H54 (cell line): ENCODE data around the gene ZNF398.

Source experiments
- DNase-seq: peaks from one replicate; pipeline ENCODE4 v3.0.0; 2011; ENCODE audit warnings: low spot score, mixed read lengths; ENCODE audit not compliant: insufficient read length
- FAIRE-seq: peaks from 3 replicates; lab custom pipeline; 2011; peaks lifted over from hg19 to GRCh38; lab: Jason Lieb, UNC
- POLR2A ChIP-seq: IDR thresholded peaks from 2 replicates; pipeline ENCODE4 v1.6.1; 2011; ENCODE audit warnings: low read depth, mild to moderate bottlenecking, low read length

ZNF398 gene

GRCh38 chr7:149166630-149167352, 19.5 kb downstream of the ZNF398 start:
- FAIRE-seq (no peak), DNase-seq (no peak)
- no peak for TF ChIP-seq POLR2A

GRCh38 chr7:149171892-149172533, 24.8 kb downstream of the ZNF398 start:
- no peak for TF ChIP-seq POLR2A
- no peak for DNase-seq
- no peak for FAIRE-seq

GRCh38 chr7:149172534-149172920, 25.3 kb downstream of the ZNF398 start:
- DNase-seq, result no peak
- FAIRE-seq, result no peak
- no peak for TF ChIP-seq POLR2A

- FAIRE-seq (no peak), DNase-seq (no peak)
- TF ChIP-seq POLR2A, result no peak
Observed at GRCh38 chr7:149175150-149175549, 27.9 kb downstream of the ZNF398 start.

- DNase-seq (no peak), FAIRE-seq (no peak)
- TF ChIP-seq POLR2A, result no peak
Observed at GRCh38 chr7:149179241-149179640, 32.0 kb downstream of the ZNF398 start.

GRCh38 chr7:149180722-149181449, 33.6 kb downstream of the ZNF398 start:
- FAIRE-seq (no peak), DNase-seq (no peak)
- TF ChIP-seq POLR2A, result no peak

GRCh38 chr7:149181450-149181790, 34.2 kb downstream of the ZNF398 start:
- FAIRE-seq, result no peak
- TF ChIP-seq POLR2A, result no peak
- DNase-seq, result no peak

- no peak for TF ChIP-seq POLR2A
- FAIRE-seq (no peak), DNase-seq (no peak)
Observed at GRCh38 chr7:149184274-149184673, 37.0 kb downstream of the ZNF398 start.

- no peak for FAIRE-seq
- no peak for TF ChIP-seq POLR2A
- no peak for DNase-seq
Observed at GRCh38 chr7:149188213-149188612, 41.0 kb downstream of the ZNF398 start.

GRCh38 chr7:149188637-149189259, 41.5 kb downstream of the ZNF398 start:
- no peak for FAIRE-seq
- no peak for DNase-seq
- TF ChIP-seq POLR2A, result no peak

- DNase-seq (no peak), FAIRE-seq (no peak)
Observed at GRCh38 chr7:149191851-149192250, 44.6 kb downstream of the ZNF398 start.

GRCh38 chr7:149194799-149195179, 47.5 kb downstream of the ZNF398 start:
- no peak for TF ChIP-seq POLR2A
- DNase-seq, result no peak
- no peak for FAIRE-seq

More at GRCh38 chr7:149191851-149192250, 44.6 kb downstream of the ZNF398 start:
- TF ChIP-seq POLR2A, result no peak

GRCh38 chr7:149195180-149196150, 48.2 kb downstream of the ZNF398 start, which contains the start of gene ZNF282:
Gene ZNF282, plus strand, starts transcription at chr7:149195546. Its CDS starts 44 bp downstream, at chr7:149195590.
- FAIRE-seq, result no peak
- DNase-seq, result peak; percentile 96
- TF ChIP-seq POLR2A, result peak; percentile 75
